HG03439 (cell line): ENCODE results near the gene SPHK2.
"Not testable (repeated sequence)": the region's sequence is repeated elsewhere in the genome, so short reads cannot be mapped to it uniquely, and the experiment has no call there.

ENCODE experiments used
- ATAC-seq: cut with Tn5 transposase; IDR thresholded peaks from one replicate; pipeline ENCODE4 v1.9.1; 2021; ENCODE audit warnings: mild to moderate bottlenecking, moderate library complexity; ENCODE audit not compliant: unreplicated experiment

SPHK2 gene

GRCh38 chr19:48656840-48657474 is 37.7 kb downstream of the SPHK2 start:
- no peak for ATAC-seq

DNA sequence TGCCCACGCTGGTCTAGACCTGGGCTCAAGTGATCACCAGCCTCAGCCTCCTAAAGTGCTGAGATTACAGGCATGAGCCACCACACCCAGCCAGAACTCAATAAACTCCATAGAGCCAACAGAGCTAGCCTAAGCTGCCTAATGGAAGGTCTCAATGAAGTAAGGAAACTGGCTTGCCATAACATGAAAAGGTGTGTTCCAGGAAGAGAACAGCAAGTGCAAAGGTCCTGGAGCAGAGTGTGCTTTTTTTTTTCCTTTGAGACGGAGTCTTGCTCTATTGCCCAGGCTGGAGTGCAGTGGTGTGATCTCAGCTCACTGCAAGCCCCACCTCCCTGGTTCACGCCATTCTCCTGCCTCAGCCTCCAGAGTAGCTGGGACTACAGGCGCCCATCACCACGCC is 38.5 kb downstream of the SPHK2 start:
- not testable (repeated sequence) for ATAC-seq

DNA sequence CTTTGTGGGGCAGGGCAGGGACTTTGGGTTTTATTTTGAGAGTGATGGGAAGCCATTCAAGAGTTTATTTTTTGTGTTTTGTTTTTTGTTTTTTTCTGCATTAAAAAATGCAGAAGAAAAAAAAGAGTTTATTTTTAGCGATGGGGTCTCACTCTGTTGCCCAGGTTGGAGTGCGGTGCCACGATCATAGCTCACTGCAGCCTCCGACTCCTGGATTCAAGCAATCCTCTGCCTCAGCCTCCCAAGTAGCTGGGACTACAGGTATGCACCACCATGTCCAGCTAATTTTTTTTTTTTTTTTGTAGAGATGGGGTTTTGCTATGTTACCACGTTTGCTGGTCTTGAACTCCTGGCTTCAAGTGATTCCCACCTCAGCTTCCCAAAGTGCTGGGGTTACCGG is 39.2 kb downstream of the SPHK2 start:
- ATAC-seq = no peak

- no peak for ATAC-seq
These were observed 40.5 kb downstream of the SPHK2 start for GRCh38 chr19:48659768-48660167.

DNA sequence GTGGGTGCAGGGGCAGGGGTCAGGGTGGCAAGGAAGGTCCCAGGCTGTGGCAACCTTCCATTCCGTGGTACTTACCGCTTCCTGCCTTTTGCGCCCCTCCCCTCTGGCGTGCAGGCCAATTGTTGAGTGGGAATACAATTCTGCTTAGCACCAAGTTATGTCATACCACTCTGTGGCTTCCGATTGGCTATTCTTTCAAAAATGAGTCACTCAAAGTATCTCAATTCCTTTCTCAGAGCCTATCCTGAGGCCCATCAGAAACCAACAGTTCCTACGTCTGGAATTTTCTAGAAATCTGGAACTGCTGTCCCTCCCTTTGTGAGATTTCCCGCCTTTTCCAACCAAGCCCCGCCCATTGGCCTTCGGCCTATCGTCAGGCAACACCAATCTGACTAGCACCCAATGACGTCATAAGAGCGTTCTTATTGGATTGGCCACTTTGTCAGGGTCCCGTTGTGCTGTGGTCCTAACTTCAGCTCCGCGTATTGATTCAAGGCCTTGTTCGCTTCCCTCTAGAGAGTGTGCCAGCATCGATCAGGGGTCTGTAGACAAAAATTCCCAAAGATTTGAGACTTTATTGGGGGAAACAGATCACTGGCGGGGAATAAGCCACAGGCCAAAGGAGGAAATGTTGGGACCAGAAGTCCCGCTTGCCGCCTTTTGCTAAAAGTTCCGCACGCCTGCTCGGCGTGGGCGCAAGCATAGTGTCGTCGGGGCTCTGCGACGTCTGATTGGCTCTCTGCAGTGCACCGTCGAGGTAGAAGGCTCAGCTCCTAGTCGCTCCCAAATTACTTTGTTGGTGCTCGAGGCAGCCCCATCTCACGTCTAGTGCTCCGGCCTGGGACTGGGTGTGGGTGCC is 41.8 kb downstream of the SPHK2 start:
- peak; percentile 82 for ATAC-seq

GRCh38 chr19:48661711-48662090 is 42.4 kb downstream of the SPHK2 start:
- no peak for ATAC-seq

- ATAC-seq = no peak
These were observed 44.4 kb downstream of the SPHK2 start for GRCh38 chr19:48663667-48664066.

DNA sequence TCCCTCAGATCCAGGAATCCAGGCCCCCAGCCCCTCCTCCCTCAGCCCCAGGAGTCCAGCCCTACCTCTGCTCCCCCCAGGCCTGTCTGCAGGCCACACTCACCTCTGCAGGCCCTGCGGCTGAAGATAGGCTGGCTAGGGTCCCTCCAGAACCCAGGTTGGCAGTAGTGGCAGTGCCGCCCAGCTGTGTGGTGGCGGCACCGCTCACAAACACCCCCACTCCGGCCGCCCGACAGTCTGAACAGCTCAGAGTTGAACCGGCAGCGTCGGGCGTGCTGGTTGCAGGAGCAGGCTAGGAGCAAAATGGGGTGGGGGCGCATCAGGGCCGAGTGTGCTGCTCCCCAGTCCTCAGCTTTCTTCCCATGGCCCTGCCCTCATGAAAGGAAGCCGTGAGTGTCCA is 45.2 kb downstream of the SPHK2 start:
- ATAC-seq = no peak

DNA sequence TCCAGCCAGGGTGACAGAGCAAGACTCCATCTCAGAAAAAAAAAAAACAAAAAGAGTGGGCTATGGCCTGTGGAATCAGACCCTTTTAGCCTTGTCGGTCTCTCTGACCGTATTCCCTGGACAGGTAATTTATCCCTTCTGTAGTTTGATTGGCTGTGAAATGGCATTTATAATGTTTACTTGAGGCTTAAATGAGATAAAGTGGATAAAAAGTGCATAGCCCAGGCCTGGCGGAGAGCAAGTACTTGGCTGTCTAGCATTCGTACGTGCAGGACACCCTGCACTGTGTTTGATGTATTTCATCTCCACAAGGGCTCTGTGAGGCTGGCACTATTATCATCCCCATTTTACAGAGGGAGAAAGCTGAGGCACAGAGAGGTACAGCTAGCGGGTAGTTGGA is 46.5 kb downstream of the SPHK2 start:
- no peak for ATAC-seq

DNA sequence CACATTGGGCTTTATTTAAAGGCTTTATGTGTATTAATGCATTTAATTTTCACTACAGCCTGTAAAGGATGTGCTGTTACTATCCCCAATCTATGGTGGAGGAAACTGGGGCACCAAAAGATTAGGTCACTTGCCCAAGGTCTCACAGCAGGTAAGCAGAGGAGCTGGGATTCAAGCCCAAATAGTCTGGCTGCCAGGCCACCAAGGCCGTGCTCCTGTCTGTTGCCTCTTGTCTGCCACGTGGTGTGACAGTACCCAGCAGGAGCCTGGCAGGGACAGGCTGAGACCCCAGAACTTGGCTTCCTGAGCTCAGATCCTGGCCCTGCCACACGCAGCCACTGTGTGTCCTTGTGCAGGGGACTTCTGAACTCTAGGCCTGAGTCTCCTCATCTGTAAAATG is 49.0 kb downstream of the SPHK2 start:
- ATAC-seq = no peak

- ATAC-seq = no peak
These were observed 49.5 kb downstream of the SPHK2 start for GRCh38 chr19:48668761-48669160.

GRCh38 chr19:48669903-48670668 is 50.8 kb downstream of the SPHK2 start:
- no peak for ATAC-seq

- ATAC-seq = no peak
These were observed 51.6 kb downstream of the SPHK2 start for GRCh38 chr19:48670699-48671445.

DNA sequence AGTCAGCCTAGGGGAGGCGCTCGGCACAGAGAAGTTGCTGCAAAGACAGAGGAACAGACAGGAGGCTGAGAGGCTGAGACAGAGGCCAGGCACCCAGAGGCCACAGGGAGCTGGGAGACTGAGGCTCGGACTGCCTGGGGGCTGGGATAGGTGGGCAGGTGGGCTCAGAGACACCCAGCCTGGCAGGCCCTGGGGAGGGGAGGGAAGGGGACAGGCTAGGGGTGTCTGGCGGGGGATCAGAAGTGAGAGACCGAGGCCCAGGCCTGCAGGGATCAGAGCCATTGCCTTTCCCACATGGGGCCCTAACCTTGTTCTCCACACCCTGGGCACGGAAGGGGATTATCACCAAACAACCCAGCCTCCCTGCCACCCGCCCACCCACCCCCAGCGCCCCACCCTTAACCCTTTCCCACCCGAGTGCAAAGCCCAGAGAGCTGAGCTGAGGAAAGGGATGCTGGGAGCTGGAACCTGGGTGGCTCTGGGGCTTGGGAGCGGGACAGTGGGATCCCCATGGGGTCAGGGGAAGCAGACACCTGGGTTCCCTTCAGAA is 52.2 kb downstream of the SPHK2 start:
- no peak for ATAC-seq

- no peak for ATAC-seq
These were observed 53.7 kb downstream of the SPHK2 start, which contains the start of gene NTN5 for GRCh38 chr19:48672994-48673393. Gene NTN5 (minus strand): TSS chr19:48673017. CDS start chr19:48670986, 2,031 bp downstream.

DNA sequence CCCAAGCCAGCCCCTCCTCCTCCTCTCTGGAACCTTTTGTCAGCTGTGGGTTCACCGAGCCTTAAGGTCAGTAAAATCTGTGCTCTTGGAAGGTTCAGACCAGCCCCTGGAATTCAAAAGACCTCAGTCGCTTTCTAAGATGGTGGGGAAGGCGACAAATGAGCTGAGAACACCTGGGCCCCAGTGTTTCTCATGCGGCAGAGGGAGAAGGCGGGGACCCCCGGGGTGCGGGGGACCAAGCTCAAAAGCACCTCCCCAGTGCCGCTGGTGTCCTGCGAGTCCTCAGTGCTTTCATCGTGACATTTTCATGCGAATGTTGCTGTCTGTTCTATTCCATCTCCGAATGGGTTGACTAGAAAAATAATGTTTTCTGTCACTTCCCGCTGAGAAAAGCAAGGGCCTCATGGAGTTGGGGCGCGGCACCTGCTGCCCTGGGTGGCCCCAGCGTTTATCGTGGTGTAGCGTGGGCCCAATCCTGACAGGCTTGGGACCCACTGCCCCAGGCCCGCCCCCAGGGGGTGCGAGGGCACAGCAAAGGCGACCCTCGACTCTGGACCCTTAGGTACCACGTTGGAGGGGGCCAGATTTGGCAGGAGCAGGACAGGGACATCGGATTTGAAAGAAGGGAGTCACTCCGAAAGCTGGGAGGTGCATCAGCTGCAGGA is 54.3 kb downstream of the SPHK2 start:
- no peak for ATAC-seq

DNA sequence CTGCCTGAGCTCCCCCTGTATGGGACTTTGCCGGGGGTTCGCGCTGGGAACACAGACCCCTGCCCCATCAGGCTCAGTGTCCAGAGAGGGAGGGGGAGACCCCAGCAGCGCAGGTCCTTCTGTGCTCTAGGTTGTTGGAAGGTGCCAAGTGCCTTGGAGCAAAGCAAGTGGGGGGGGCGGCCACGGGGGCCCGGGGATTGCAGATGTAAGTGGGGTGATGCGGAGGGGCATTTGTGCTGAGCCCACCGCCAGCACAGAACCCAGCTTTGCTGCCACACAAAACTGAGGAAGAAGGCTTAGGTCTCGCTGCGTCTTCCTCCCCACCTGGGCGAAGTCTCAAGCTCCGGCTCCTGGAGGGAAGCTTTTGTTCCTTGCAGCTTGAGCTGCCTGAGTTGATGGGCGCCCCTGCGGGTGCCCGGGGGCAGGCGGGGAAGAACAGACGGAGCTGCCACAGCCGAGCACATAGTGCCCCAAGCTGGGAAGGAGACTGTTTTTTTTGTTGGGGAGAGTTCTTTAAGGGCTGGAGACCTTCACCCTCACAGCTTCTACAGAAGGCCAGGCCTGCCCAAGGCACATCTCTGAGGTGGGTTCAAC is 55.0 kb downstream of the SPHK2 start:
- no peak for ATAC-seq

DNA sequence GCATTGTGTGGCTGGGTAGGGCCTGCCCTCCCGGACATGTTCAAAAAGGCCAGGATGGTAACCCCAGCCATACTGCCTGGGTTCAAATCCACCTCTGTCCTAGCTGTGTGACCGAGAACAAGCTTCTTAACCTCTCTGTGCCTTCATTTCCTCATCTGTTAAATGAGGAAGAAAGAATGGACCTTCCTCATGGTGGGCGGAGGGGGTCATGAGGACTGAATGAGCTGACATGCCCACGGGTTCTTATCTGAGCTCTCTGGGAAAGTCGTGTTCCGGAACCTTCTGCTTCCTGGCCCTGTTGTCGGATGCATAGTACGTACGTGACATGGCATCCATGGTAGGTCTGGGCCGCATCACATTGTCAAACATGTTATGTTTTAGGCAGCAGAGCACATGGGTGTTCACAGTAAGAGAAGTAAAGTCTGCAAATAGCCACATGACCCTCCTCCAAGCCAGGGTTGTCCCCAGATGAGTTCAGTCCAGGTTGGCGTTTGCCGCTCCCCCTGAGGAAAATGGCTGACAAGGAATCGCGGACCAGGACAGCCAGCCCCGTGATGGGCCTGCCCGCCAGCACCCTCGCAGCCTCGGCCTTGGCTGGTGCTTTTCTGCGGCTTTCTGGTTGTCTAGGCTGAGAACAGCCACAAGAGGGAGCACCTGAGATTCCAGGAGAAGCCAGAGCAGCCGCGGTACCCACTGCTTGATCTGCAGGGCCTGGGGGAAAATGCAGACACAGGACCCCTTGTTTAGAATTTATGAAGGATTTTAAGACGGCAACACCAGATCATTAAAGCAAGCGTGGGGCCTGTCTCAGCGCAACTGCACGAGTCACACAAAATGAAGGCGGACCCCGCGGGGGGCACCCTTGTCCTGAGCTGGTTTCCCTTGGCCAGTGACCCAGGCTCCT is 55.9 kb downstream of the SPHK2 start:
- no peak for ATAC-seq

- ATAC-seq = no peak
These were observed 57.2 kb downstream of the SPHK2 start for GRCh38 chr19:48676487-48676886.
